Uterus (tissue), 2 donors: ENCODE results near the gene CCL15.

Experiments
- POLR2A ChIP-seq, 2 donors: fragments of 450-650 bp; IDR thresholded peaks; one replicate each; pipeline ENCODE4 v1.6.1; 2016; ENCODE audit warnings: antibody characterized with exemption in 2 of 2, mild to moderate bottlenecking in 1 of 2, moderate library complexity in 1 of 2
- TF ChIP-seq, protein P1 (sequence below), 4 experiments: fragments of 200-600 bp in 2 of 4; fragments of 450-650 bp in 2 of 4; sonication (generic) in 2 of 4; IDR thresholded peaks; one replicate each; pipeline ENCODE4 v1.5.1; 2016 to 2019; ENCODE audit warnings: antibody characterized with exemption in 4 of 4, mild to moderate bottlenecking in 2 of 4, moderate library complexity in 1 of 4

DNA sequence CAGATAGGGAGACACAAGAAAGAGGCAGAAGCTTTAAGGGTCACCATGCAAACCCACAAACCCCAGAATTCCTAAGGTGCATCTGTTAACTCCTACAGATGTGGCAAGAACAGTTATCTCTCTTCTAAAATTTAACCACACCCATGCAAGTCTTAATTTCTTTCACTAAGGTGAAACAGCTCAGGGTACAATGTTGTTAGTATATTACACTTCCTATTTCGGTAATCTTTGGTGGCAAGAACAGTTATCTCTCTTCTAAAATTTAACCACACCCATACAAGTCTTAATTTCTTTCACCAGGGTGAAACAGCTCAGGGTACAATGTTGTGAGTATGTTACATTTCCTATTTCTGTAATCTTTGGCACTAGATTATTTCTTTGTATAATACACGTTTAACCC is 9.8 kb upstream of the CCL15 start:
- no peak for TF ChIP-seq POLR2A (IDR thresholded peaks at IDR 0.05)
- TF ChIP-seq, protein P1, sequence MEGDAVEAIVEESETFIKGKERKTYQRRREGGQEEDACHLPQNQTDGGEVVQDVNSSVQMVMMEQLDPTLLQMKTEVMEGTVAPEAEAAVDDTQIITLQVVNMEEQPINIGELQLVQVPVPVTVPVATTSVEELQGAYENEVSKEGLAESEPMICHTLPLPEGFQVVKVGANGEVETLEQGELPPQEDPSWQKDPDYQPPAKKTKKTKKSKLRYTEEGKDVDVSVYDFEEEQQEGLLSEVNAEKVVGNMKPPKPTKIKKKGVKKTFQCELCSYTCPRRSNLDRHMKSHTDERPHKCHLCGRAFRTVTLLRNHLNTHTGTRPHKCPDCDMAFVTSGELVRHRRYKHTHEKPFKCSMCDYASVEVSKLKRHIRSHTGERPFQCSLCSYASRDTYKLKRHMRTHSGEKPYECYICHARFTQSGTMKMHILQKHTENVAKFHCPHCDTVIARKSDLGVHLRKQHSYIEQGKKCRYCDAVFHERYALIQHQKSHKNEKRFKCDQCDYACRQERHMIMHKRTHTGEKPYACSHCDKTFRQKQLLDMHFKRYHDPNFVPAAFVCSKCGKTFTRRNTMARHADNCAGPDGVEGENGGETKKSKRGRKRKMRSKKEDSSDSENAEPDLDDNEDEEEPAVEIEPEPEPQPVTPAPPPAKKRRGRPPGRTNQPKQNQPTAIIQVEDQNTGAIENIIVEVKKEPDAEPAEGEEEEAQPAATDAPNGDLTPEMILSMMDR (IDR thresholded peaks at IDR 0.05): no peak
